T-helper 9 cell (primary cell): ENCODE results near the gene PRR35.

Source experiments
- DNase-seq: peaks from one replicate; pipeline ENCODE4 v3.0.0-alpha.2; 2020

PRR35 gene

DNA sequence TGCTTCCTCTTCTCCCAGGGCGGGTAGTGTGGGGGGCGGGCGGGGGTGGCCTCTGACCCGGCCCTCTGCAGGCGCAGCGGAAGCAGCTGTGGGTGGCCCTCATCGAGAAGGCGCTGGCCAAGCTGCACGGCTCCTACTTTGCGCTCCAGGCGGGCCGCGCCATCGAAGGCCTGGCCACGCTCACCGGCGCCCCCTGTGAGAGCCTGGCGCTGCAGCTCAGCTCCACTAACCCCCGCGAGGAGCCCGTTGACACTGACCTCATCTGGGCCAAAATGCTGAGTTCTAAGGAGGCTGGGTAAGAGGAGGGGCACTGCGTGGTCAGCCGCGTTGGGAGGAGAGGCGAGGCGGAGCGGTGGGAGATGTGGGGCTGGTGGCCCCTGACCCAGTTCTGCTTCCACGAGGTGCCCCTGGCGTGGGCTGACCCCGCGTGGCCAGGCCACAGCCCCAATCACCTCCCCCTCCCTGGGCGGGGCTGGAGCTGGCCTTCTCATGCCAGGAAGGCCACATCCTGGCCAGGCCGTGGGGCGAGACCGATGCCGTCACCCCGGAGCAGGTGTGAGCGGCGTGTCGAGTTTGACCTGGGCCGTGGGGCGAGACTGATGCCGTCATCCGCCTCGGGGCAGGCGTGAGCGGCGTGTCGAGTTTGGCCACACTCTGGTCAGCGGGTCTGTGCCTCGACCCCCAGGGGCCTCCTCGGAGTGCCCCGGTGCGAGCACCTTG, 10.5 kb upstream of the PRR35 start:
- DNase-seq, result no peak

DNA sequence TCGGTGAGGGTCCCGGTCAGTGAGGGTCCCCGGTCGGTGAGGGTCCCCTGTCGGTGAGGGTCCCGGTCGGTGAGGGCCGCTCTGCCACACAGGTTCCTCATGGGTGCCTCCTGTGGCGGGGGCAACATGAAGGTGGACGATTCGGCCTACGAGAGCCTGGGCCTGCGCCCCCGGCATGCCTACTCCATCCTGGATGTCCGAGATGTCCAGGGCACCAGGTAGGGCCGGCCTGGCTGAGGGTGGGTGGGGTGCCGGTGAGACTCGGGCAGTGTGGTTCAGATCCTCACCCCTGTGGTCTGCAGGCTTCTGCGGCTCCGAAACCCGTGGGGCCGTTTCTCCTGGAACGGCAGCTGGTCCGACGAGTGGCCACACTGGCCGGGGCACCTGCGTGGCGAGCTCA, 9.0 kb upstream of the PRR35 start:
- DNase-seq, result no peak

GRCh38 chr16:552171-552570, 8.0 kb upstream of the PRR35 start:
- DNase-seq, result no peak

GRCh38 chr16:553601-554296, 6.4 kb upstream of the PRR35 start:
- no peak for DNase-seq

GRCh38 chr16:554297-554621, 5.9 kb upstream of the PRR35 start:
- DNase-seq, result no peak

- no peak for DNase-seq
Measured at GRCh38 chr16:554640-555365, 5.4 kb upstream of the PRR35 start.

DNA sequence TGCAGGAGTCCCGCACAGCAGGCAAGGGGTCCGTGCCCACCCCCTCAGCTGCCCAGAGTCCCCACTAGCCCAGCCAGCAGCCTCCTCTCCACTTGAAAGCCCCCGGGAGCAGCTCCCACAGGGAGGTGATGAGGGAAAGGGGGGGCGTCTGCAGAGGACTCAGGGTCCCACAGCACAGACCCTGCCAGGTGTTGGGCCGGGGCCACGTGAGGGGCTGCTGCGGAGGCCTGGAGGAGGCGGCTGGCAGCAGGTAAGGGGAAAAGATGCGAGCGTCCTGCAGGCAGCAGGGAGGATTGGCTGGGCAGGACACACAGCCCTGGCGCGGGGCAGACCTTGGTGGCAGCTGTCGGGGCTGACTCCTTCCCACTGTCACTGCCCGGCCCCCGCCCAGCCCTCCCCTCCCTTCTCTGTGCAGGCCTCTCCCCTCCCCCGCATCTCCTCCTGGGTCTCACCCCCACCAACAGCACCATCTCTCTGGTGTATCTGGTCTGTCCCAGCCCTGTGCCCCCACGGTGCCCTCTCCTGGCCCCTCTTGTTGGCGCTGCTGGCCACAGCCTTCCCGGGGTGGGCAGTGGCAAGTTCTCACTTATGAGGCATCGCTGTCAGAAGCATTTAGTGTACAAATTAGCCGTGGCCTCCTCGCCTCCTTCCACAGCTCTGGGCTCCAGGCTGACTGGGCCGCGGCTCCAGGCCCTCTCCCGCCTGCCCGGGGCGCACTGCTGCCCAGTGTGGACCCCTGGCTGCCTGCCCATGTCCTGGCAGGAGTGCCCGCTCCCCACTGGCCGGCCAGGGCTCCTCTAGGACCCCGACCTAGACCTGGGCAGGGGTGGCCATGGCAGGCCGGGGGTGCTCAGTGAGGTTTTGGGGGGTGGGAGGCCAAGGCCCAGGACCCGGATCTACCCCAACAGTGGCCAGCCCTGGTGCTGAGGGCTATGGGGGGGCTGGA, 4.4 kb upstream of the PRR35 start:
- DNase-seq, result no peak

GRCh38 chr16:556474-557173, 3.6 kb upstream of the PRR35 start:
- no peak for DNase-seq

DNA sequence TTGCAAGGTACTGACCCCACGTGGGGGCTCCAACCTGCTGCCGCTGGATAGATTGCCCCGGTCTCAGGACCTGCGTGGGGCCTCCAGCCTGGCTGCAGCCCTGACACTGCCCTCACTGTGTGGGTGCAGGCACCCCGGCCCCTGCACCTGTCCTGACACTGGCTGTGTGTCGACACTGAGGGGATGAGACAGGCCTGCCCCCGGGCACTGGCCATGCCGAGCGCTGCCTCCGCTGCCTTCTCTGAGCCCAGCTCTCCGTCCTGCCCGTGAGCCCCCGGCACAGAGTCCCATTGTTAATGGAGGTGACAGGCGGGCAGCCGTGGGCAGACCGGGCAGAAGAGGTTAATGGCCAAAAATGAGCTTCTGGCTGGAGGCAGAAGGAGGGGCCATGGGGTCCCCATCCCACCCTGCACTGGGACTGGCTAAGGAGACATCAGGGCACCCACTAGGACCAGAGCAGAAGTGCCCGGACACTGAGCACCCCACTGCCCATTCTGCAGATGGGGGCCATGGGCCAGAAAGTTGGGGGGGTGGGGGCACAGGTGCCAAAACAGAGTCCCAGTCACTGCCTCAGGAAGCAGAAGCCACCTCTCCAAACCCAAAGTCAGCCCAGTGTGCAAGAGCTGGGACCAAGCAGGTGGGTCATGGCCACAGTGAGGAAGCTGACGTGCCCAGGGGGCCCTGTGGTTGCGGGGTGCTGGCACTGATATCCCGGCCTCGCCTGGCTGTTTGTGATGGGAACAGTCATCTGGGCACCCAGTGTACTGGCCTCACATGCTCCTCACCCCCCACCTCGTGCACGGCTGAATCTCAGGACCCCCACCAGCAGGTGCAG, 2.5 kb upstream of the PRR35 start:
- DNase-seq, result no peak

DNA sequence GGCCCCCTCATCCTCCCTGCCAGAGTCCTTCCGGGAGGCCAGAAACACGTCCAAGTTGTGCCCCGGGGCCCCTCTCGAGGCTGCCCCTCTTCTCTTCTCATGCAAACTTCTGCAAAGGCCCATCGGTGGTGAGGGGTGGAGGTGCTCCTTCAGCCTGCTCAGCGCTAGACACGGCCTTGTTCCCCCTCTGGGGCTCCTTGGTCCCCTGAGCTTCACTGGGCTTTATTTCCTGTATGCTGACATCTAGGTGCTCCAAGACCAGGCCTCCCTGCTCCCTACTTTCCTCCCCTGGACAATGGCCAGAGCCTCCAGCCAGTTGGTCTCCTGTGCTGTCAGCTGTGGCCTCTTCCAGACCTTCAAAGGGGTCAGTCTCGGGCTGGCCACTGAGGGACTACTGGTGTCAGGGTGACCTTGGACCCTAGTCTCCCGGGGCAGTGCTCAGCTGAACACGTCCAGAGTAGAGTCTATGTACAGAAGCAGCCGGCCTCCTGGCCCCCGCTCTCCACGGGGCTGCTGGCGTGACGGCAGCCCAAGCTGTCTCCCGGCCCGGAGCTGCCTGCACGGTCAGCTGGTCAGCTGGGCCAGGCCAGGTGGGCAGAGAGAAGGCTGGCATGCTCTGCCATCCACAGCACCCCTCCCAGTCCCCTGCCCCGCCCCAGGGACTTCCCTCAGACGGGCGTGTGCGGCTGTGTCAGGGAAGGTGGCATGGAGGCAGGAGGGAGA, 1.7 kb upstream of the PRR35 start:
- DNase-seq, result no peak

DNA sequence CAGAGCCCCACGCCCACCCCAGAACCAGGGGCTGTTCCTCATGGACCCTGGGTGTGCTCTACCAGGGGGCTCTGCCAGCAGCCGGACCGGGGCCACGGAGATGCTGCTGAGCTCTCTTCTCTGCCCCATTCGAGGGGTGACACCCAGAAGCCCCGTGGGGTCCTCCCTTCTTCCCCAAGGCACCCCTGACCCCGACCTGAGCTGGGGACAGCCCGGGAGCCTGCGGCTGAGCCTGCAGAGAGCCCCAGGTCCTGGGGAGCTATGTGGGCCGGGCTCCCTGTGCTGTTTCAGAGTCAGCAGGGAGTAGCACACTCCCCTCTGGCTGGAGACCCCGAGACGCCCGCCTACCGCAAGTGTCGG, 1.2 kb upstream of the PRR35 start:
- no peak for DNase-seq

DNA sequence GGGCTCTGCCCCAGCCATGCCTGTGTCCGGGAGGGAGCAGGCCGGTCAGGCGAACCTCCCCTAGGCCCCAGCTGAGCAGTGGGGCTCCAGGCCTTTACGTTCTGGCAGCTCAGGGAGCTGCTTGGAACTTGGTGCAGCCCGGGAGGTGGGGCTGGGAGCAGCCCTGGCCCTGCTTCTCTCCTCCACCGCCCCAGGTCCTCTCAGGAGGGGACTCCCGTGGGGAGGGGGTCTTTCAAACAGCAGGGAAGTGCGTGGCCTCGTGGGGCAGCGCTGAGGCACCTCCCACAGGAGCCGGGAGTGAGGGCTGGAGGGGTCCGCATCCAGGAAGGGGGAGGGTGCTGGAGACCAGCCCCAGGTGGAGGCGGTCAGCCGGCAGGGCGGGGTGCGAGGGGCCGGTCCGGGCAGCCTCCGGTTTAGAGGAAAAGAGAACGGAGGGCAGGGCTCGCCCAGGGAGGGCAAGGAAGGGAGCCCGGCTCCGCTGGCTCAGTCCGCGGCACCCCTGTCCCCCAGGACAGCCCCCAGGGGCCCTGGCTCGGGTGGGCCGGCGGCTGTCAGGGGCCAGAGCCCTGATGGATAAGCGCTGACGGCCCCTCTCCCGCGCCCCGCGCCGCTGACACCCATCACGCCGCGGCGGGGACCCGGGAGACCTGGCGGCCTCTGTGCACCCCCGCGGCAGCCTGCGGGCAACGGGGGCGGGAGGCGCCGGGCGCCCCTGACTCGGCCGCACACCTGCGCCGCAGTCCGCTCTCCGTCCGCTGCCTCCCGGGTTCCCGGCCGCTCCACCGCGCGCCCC, 587 bp upstream of the PRR35 start:
- DNase-seq, result no peak

DNA sequence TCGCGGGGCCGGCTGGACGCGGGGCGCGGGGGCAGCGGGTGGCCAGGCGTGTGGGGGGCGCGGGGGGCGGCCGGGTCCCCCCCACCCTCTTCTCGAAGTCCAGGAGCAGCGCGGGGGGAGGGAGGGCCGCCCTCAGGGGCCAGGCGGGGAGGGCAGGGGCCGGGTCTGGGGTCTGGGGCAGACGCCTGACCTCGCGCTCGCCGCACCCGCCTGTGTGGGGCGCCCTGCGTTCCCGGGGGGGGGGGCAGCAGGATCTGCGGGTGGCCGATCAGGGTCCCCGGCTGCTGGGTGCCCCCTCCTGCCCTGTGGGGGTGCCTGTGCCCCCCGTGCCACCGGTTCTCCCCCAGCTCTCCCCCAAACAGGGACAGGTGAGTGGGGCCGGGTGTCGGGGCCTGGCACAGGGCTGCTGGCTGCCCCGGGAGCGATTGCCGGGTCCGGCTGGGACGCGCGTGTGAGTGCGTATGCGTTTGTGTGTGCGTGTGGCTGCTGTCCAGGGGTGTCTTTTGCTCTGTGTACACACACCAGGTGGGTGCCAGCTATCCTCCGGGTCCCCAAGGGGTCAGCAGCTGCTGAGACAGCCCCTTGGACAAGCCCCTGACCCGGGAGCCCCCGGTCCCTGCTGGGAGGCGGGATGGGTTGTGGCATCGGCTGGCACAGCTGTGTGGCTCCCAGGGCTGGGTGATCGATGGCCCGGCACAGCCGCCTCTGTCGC, 663 bp downstream of the PRR35 start:
- DNase-seq, result no peak

GRCh38 chr16:561413-561794, 1.2 kb downstream of the PRR35 start:
- no peak for DNase-seq

DNA sequence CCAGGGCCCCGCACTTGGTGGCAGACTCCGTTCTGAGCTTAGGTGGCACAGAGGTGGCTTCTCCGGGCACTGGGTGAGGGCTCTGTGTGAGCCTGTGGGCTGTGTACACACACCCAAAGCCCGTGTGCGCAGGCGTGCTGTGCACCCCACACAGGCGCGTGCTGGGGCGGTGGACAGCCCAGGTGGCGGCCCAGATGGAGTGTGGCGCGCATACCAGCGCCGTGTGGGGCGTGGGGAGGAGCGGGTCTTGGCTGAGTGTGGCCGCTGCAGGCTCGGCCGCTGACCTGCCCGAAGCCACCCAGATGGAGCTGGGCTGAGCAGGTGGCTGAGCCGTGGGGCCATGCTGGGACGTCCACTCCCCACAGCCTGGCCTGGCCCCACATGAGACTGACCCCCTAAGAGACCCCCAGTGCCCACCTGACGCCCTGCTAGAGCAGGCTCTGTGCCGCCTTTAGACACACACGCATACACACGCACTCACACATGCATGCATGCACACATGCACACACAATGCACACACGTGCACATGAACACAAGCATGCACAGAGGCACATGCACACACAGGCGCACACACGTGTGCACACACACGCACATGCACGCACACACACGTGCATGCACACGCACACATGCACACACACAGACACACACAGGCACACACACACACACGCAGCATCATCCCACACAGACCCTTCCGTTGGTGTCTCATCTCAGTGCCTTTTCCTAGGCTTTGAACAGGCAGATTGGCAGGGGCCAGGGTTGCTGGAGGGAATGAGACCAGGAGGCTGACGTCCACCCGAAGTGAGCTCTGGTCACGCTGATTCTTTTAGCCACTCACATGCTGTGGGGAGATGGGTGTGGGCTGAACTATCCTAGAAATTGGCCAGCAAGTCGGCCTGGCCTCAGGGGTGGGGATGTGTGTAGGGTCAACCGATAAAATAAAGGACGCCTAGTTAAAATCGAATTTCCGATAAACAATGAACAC, 2.1 kb downstream of the PRR35 start:
- DNase-seq, result no peak

DNA sequence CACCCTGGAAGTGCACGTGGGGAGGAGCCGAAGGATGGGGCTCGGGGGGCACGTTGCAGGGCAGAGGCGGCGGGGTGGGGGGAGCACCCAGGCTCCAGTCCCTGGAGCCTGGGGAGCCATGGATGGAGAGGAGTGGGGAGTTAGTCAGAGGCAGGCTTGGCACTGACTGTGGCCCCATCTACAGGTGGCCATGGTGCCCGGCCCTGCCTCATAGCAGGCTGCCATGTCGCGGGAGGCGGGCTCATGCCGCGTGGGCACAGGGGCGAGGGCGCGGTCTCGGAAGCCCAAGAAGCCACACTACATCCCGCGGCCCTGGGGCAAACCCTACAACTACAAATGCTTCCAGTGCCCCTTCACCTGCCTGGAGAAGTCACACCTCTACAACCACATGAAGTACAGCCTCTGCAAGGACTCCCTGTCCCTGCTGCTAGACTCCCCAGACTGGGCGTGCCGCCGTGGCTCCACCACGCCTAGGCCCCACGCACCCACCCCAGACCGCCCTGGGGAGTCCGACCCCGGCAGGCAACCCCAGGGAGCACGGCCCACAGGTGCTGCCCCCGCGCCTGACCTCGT, 3.0 kb downstream of the PRR35 start:
- DNase-seq, result no peak

DNA sequence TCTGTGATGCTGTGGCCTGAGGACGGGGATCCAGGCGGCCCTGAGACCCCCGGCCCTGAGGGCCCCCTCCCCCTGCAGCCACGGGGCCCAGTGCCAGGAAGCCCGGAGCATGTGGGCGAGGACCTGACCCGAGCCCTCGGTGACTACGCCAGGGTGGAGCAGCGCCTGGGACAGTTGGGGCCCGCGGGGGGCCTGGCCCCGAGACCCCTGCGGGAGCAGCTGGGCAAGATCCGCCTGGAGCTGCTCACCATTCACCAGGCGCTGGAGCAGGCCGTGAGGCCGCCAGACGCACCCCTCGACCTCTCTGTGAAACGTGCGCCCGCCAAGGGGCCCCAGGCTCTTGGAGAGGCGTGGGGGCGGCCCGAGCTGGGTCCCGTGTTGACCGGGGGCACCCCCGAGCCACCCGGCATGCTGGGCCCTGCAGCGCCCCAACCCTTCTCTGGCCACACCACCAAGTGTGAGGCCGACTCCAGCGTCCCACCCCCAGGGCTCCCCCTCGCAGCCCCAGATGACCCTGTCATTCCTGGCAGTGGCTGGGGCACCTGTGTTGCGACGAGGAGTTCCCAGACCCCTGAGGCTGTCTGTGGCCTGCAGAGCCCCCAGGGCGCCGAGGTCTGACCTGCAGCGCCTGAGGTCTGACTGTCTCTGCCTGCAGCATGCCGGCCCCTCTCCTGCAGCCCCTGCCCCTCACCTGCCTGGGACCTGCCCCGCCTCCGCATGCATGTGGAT, 4.7 kb downstream of the PRR35 start:
- DNase-seq, result no peak
